ENCODE data around the gene CPNE6.

The CPNE6 gene

DNA sequence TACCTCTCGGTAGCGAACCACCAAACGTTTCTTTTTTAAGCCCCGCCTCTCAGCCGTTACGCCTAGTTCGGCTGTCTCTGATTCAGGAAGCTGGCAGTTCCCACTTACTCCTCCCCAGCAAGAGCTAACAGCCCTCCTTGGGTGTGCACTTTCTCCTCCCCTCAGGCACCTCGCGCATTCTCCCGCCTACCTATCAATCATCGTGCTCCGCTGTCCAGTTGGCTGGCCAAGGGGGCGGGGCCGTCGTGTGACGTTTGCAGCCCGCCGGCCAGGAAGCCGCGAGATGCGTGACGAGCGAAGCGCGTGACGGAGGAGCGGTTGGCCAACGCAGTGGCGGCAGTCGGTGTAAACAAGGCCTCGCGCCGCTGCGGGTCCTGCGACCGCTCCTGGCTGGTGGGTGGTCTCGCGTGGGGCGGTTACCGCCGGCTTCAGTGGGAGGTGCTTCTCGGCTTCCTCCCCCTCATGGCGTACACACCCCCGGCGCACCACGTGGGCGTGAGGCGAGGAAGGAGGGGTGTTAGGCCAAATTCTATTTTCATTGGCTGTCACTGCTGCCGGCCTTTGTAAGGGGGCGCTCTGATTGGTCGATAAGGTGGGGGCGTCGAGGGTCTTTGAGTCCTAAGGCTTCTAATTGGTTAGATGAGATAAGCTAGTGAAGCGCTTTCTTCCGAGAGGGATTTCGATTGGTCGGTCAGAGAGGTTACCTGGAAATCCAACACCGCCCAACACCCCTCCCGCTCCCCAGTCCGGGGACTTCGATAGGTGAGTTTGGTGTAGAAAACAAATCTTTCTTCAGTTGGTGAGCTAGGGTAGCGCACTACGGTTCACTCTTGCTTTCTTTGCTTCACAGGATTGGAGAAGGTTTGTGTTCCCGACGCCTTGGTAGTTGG is 43.4 kb downstream of the CPNE6 start, which contains the start of the genes DCAF11 and NRL:
TSS of gene DCAF11 (plus strand) at position 246 of the 890 bp plus-strand sequence. CDS start 818 bp downstream, outside the sequence.
TSS of gene NRL (minus strand) at position 418 of the 890 bp plus-strand sequence. CDS start 32,101 bp downstream, outside the sequence.
- ChIA-PET POLR2A (ENCODE audit: low non-redundant PET) (interaction anchor here (0.7 to 2.0 kb wide), 10 partner anchors 9 to 769 kb away, joined by 3 to 12 read pairs (median 4); partner anchors contain the start of genes IRF9, PCK2, PSME1 and PSME2), CTCF (no interaction called here)
- H3K27ac ChIP-seq: peak within 1 kb of the TSS; percentile 99
- DNase-seq (ENCODE audit: low spot score): peak; percentile 99
- TF ChIP-seq, protein P1, sequence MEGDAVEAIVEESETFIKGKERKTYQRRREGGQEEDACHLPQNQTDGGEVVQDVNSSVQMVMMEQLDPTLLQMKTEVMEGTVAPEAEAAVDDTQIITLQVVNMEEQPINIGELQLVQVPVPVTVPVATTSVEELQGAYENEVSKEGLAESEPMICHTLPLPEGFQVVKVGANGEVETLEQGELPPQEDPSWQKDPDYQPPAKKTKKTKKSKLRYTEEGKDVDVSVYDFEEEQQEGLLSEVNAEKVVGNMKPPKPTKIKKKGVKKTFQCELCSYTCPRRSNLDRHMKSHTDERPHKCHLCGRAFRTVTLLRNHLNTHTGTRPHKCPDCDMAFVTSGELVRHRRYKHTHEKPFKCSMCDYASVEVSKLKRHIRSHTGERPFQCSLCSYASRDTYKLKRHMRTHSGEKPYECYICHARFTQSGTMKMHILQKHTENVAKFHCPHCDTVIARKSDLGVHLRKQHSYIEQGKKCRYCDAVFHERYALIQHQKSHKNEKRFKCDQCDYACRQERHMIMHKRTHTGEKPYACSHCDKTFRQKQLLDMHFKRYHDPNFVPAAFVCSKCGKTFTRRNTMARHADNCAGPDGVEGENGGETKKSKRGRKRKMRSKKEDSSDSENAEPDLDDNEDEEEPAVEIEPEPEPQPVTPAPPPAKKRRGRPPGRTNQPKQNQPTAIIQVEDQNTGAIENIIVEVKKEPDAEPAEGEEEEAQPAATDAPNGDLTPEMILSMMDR (conservative IDR thresholded peaks at IDR 0.05; ENCODE audit: low read depth): no peak

GRCh38 chr14:24115422-24116127 is 44.2 kb downstream of the CPNE6 start:
- ChIA-PET CTCF (interaction anchor here (0.5 kb wide), 1 partner anchor 149 kb away, joined by 3 read pairs; no protein-coding TSS in a partner anchor), POLR2A (ENCODE audit: low non-redundant PET) (interaction anchor here (0.7 to 1.7 kb wide), 2 partner anchors 31 to 770 kb away, joined by 3 read pairs; partner anchors contain the start of gene RNF31)
- DNase-seq (ENCODE audit: low spot score): no peak
- TF ChIP-seq, protein P1 (conservative IDR thresholded peaks at IDR 0.05; ENCODE audit: low read depth): no peak
- peak overlapping the region; percentile 99 for H3K27ac ChIP-seq

DNA sequence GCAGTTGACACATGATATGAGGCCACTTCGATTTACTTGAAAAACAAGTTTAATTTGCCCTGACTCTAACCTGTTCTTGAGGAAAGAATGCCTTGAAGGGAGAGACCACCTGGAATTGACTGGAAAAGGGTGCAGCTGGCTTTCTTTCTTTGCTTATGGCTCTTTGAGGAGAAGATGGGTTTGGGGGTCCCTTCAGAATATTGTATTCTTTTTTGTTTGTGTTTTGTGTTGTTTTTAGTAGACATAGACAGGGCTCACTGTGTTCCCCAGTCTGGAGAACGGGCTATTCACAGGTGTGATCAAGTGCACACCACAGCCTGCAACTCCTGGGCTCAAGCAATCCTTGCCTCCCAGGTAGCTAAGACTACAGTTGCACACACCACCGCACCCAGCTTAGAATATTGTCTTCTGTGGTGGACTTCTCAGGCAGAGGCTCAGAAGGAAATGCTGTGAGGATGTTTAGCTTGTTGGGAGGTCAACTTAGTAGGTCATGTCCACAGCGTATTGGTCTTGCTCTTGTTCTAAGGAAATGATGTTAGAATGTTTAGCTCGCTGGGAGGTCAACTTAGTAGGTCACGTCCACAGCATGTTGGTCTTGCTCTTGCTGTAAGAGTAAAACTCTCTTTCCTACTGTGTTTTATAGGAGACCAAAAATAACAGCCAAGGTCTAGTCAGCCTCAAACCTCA is 44.9 kb downstream of the CPNE6 start:
- POLR2A ChIA-PET (ENCODE audit: low non-redundant PET): interaction anchor here (1.7 kb wide), 1 partner anchor 31 kb away, joined by 3 read pairs; the partner anchor contains the start of gene RNF31
- H3K27ac ChIP-seq: no peak overlapping the region
- no peak for DNase-seq (ENCODE audit: low spot score)
- CTCF ChIA-PET: interaction anchor here (0.5 kb wide), 1 partner anchor 148 kb away, joined by 3 read pairs; no protein-coding TSS in a partner anchor
- TF ChIP-seq, protein P1 (conservative IDR thresholded peaks at IDR 0.05; ENCODE audit: low read depth): no peak

GRCh38 chr14:24117179-24117578 is 45.8 kb downstream of the CPNE6 start:
- CTCF ChIA-PET: no interaction called here

DNA sequence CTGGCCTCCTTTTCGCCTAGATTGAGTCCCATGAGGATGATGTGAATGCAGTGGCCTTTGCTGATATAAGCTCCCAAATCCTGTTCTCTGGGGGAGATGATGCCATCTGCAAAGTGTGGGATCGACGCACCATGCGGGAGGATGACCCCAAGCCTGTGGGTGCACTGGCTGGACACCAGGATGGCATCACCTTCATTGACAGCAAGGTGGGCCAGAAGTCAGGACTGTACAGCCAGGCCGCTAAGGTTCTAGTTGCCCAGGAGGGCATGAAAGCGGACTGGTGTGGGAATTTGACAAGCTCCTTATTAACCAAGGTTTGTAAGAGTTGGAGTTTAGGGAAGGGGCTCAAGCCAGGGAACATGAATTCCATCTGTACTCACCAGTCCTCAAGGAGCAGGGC is 48.3 kb downstream of the CPNE6 start:
- ChIA-PET CTCF (no interaction called here), POLR2A (ENCODE audit: low non-redundant PET) (no interaction called here)
- TF ChIP-seq, protein P1 (conservative IDR thresholded peaks at IDR 0.05; ENCODE audit: low read depth): no peak
- no peak for DNase-seq (ENCODE audit: low spot score)
- H3K27ac ChIP-seq: no peak overlapping the region

More at GRCh38 chr14:24117179-24117578, 45.8 kb downstream of the CPNE6 start:
- TF ChIP-seq, protein P1 (conservative IDR thresholded peaks at IDR 0.05; ENCODE audit: low read depth): no peak
- no peak for DNase-seq (ENCODE audit: low spot score)
- POLR2A ChIA-PET (ENCODE audit: low non-redundant PET): interaction anchor here (0.9 kb wide), 1 partner anchor 18 kb away, joined by 3 read pairs; the partner anchor contains the start of gene PSME1
- H3K27ac ChIP-seq: no peak overlapping the region
